ENCODE data around the gene TRPC6. TPM values are rescaled to one million over a fixed set of nuclear protein-coding genes. Genes with fewer than 3 reads are reported as not detected.

TRPC6 gene
- total and polyA plus RNA-seq, 2 of the 8 experiments (the other 6 are each of a cell fraction or from before 2014, with no cell fraction given): 0.26 to 0.39 TPM

DNA sequence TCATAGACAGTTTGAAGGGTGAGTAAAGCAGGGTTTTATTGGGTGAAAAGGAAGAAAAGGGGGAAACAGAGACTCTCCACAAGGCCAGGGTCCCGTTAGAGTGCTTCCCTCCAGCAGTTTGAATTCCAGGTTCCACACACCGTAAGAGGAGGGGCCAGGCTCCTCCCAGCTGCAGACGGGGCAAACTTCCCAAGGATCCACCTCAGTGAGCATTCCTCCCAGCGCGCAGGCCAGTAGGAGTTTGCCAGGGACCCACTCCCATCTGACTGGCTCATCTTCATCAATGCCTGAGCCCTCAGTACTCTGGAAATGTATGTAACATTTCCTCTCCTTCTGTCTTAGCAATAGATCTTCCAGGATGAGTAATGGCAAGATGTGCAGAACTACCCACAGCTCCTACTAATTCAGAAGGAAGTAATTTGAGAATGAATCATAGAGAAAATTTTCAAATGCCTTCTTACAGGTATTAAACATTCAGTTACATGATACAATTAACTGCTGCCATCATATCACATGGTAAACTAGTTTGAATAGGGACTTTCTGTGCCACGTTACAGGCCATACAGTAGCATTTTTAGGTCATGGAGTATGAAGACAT is 34.0 kb upstream of the TRPC6 start:
- 50% methylated on average over 6 of the region's 6 CpGs; no CpG with 5 or more reads in 1 of the 2 experiments for WGBS, 2 experiments (ENCODE audit: extremely low coverage in 1 of 2, insufficient coverage in 1 of 2, insufficient read length in 1 of 2, insufficient replicate concordance in 2 of 2, low coverage in 1 of 2, low lambda C conversion rate in 2 of 2, missing lambda C conversion rate in 1 of 2)
- Histone ChIP-seq H3K4me2 (ENCODE audit: insufficient read depth in 1 of 2, low read depth in 2 of 2, low read length in 2 of 2) (no peak overlapping the region), H3K27ac (ENCODE audit: low read depth, low read length) (no peak overlapping the region), H2BK20ac (ENCODE audit: low read length) (no peak overlapping the region), H3K4me3 (ENCODE audit: extremely low read depth in 1 of 4, insufficient read depth in 2 of 4, low read depth in 3 of 4, low read length in 4 of 4) (no peak overlapping the region), H4K8ac (ENCODE audit: extremely low read depth, insufficient read depth, low read length) (no peak overlapping the region), H3K4ac (replicated peaks; ENCODE audit: insufficient read length, low read depth, low read length) (no peak overlapping the region), H3K9ac (replicated peaks in 1 of 4; ENCODE audit: extremely low read depth in 1 of 4, low read depth in 3 of 4, low read length in 3 of 4) (no peak overlapping the region), H3K18ac (ENCODE audit: extremely low read depth, low read length) (no peak overlapping the region), H3K79me2 (ENCODE audit: control insufficient read depth in 1 of 2, insufficient read depth in 2 of 2, low read length in 2 of 2) (no peaks in the 10 kb centered on the region), H2BK5ac (ENCODE audit: low read depth, low read length) (no peak overlapping the region), H4K20me1 (replicated peaks in 1 of 2; ENCODE audit: control insufficient read depth in 1 of 2, insufficient read depth in 2 of 2, low read length in 2 of 2) (no peaks in the 10 kb centered on the region), H2AFZ (ENCODE audit: low read length) (peak overlapping the region; percentile 100), H3K23ac (ENCODE audit: insufficient read length) (no peak overlapping the region), H2AK5ac (ENCODE audit: low read depth, low read length) (no peak overlapping the region), H4K91ac (replicated peaks; ENCODE audit: insufficient read length, low read length) (no peak overlapping the region), H3K79me1 (ENCODE audit: low read depth, low read length) (no peaks in the 10 kb centered on the region), H3K14ac (ENCODE audit: insufficient read length) (no peak overlapping the region), H3K27me3 (replicated peaks in 1 of 4; ENCODE audit: control insufficient read depth in 3 of 4, extremely low read depth in 1 of 4, insufficient read depth in 3 of 4, low read length in 3 of 4) (peaks cover 0 to 1% (median 0%) of the 10 kb centered on the region in 4 experiments; a peak in 1 of 7 replicates), H4K5ac (ENCODE audit: insufficient read length, low read depth, low read length) (no peak overlapping the region), H3K4me1 (replicated peaks in 1 of 4; ENCODE audit: control insufficient read depth in 3 of 4, insufficient read depth in 4 of 4, low read length in 3 of 4) (peaks cover 0 to 3% (median 0%) of the 10 kb centered on the region in 4 experiments; a peak in 1 of 7 replicates), H2BK120ac (replicated peaks; ENCODE audit: low read depth, low read length) (no peak overlapping the region), H2BK15ac (ENCODE audit: low read length) (no peak overlapping the region), H3K9me3 (ENCODE audit: insufficient read depth in 2 of 2, low read depth in 1 of 2, low read length in 1 of 2) (no peaks in the 10 kb centered on the region), H3K36me3 (ENCODE audit: control insufficient read depth in 2 of 4, insufficient read depth in 4 of 4, low read length in 3 of 4) (no peaks in the 10 kb centered on the region), H3K56ac (replicated peaks; ENCODE audit: insufficient read length, low read depth, low read length) (no peak overlapping the region), H3K23me2 (ENCODE audit: low read depth, low read length) (no peaks in the 10 kb centered on the region), H2BK12ac (ENCODE audit: low read depth, low read length) (no peak overlapping the region)
- peak; percentile 5 to 52 for DNase-seq (ENCODE audit: low read depth in 1 of 2, low spot score in 2 of 2)
- ChIA-PET CTCF (ENCODE audit: partially characterized antibody) (interaction anchor here (1.3 kb wide), 1 partner anchor 179 kb away, joined by 3 read pairs; no protein-coding TSS in a partner anchor), POLR2A (ENCODE audit: partially characterized antibody) (no interaction called here)
- TF ChIP-seq SP1 (IDR thresholded peaks at IDR 0.05; ENCODE audit: low read depth, low read length): no peak
- TF ChIP-seq POLR2A (IDR thresholded peaks at IDR 0.05; ENCODE audit: control extremely low read depth in 1 of 2, low read depth in 2 of 2, low read length in 2 of 2): no peak
- no peak for TF ChIP-seq NANOG (IDR thresholded peaks at IDR 0.05; ENCODE audit: insufficient read depth, low read depth, low read length, poor library complexity, severe bottlenecking)
- no peak for FAIRE-seq
